Trophoblast cell (in vitro differentiated cells and primary cell): Measurements from ENCODE around the gene ADGRL1.
"Not testable (repeated sequence)": the region's sequence is repeated elsewhere in the genome, so short reads cannot be mapped to it uniquely, and the experiment has no call there.

ENCODE experiments used
- DNase-seq, 2 donors: peaks; one replicate each; pipeline ENCODE4 v3.0.0-alpha.2; 2016
- H2AFZ ChIP-seq: 2 replicates; pipeline ENCODE4 v1.6.1; 2013; ENCODE audit warnings: low read length, moderate library complexity, mild to moderate bottlenecking; ENCODE audit not compliant: insufficient read depth, poor library complexity
- H2AK5ac ChIP-seq: 2 replicates; pipeline ENCODE4 v1.6.1; 2013; ENCODE audit warnings: mild to moderate bottlenecking, low read length
- H2BK120ac ChIP-seq: 2 replicates; pipeline ENCODE4 v1.6.1; 2013; ENCODE audit warnings: low read length, mild to moderate bottlenecking, moderate library complexity; ENCODE audit not compliant: insufficient read depth, poor library complexity
- H2BK12ac ChIP-seq: 2 replicates; pipeline ENCODE4 v1.6.1; 2013; ENCODE audit warnings: mild to moderate bottlenecking, low read length, moderate library complexity
- H2BK5ac ChIP-seq: 2 replicates; pipeline ENCODE4 v1.6.1; 2013; ENCODE audit warnings: low read length, low read depth, moderate library complexity, mild to moderate bottlenecking; ENCODE audit not compliant: poor library complexity
- H3K14ac ChIP-seq: 2 replicates; pipeline ENCODE4 v1.6.1; 2013; ENCODE audit warnings: mild to moderate bottlenecking, low read length
- H3K18ac ChIP-seq: 2 replicates; pipeline ENCODE4 v1.6.1; 2013; ENCODE audit warnings: mild to moderate bottlenecking, low read length
- H3K23ac ChIP-seq: 2 replicates; pipeline ENCODE4 v1.6.1; 2013; ENCODE audit warnings: low read length
- H3K27ac ChIP-seq: 2 replicates; pipeline ENCODE4 v1.5.1; 2013; ENCODE audit warnings: low read depth, mild to moderate bottlenecking, inconsistent platforms, low read length, moderate library complexity
- H3K27me3 ChIP-seq: 2 replicates; pipeline ENCODE4 v1.6.1; 2013; ENCODE audit warnings: inconsistent platforms, mild to moderate bottlenecking, low read length, moderate library complexity; ENCODE audit not compliant: insufficient read depth
- H3K36me3 ChIP-seq, 2 experiments: 1 replicate in 1 of 2; 2 replicates in 1 of 2; pipeline ENCODE4 v1.6.1; 2013; ENCODE audit warnings: low read length in 2 of 2, mild to moderate bottlenecking in 2 of 2, moderate library complexity in 1 of 2; ENCODE audit not compliant: insufficient read depth in 2 of 2, control insufficient read depth in 1 of 2
- H3K4ac ChIP-seq: 2 replicates; pipeline ENCODE4 v1.6.1; 2013; ENCODE audit warnings: low read depth, mild to moderate bottlenecking, low read length, moderate library complexity
- H3K4me1 ChIP-seq, 2 experiments: 1 replicate in 1 of 2; 2 replicates in 1 of 2; pipeline ENCODE4 v1.6.1; 2013; ENCODE audit warnings: low read length in 2 of 2, mild to moderate bottlenecking in 2 of 2, moderate library complexity in 1 of 2; ENCODE audit not compliant: insufficient read depth in 2 of 2, control insufficient read depth in 1 of 2
- H3K4me2 ChIP-seq: 2 replicates; pipeline ENCODE4 v1.6.1; 2013; ENCODE audit warnings: inconsistent platforms, mild to moderate bottlenecking, low read length, moderate library complexity
- H3K4me3 ChIP-seq: 2 replicates; pipeline ENCODE4 v1.5.1; 2013; ENCODE audit warnings: mild to moderate bottlenecking, low read depth, low read length, inconsistent platforms
- H3K79me1 ChIP-seq: one replicate; pipeline ENCODE4 v1.6.1; 2013; ENCODE audit warnings: low read length
- H3K79me2 ChIP-seq: 2 replicates; pipeline ENCODE4 v1.6.1; 2013; ENCODE audit warnings: low read length, mild to moderate bottlenecking; ENCODE audit not compliant: control insufficient read depth, insufficient read depth, poor library complexity
- H3K9ac ChIP-seq: 2 replicates; pipeline ENCODE4 v1.6.1; 2013; ENCODE audit warnings: mild to moderate bottlenecking, low read length
- H3K9me3 ChIP-seq: 2 replicates; pipeline ENCODE4 v1.6.1; 2013; ENCODE audit warnings: low read depth, mild to moderate bottlenecking, control low read depth, inconsistent platforms, low read length; ENCODE audit not compliant: insufficient read depth
- H4K12ac ChIP-seq: 2 replicates; pipeline ENCODE4 v1.6.1; 2013; ENCODE audit warnings: low read depth, mild to moderate bottlenecking, low read length, moderate library complexity
- H4K8ac ChIP-seq: 2 replicates; pipeline ENCODE4 v1.6.1; 2013; ENCODE audit warnings: low read depth, mild to moderate bottlenecking, low read length, moderate library complexity
- H4K91ac ChIP-seq: one replicate; pipeline ENCODE4 v1.6.1; 2013; ENCODE audit warnings: low read depth, mild to moderate bottlenecking, low read length, moderate library complexity
- WGBS: extraction: QIAGEN DNeasy Blood & Tissue Kit; methylation state at CpG from one replicate; pipeline ENCODE4 v1.1.7; 2013; ENCODE audit warnings: missing lambda C conversion rate; ENCODE audit not compliant: insufficient read length, insufficient coverage; ENCODE audit errors: extremely low coverage; 5-methylcytosine and 5-hydroxymethylcytosine counted together

ADGRL1 gene

DNA sequence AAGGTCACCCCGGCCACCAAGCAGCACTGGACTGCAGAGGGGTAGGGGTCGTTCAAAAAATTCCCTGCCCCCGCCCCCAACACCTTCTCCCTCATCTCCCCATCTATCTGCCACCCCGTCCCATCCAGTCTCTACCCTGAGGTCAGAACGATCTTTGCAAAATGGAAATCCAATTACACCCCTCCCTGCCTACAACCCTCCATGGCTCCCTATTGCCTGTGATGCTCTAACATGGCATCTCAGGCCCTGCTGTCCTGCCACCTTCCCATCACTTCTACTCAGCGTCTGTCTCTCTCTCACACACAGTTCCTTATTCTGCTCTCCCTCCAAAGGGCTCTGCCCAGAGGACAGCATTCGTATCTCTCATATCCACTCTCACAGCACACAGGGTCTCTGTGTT lies 8.7 kb downstream of the ADGRL1 start:
- H2BK120ac ChIP-seq, H3K9me3 ChIP-seq, H2BK5ac ChIP-seq, H2AK5ac ChIP-seq, H3K14ac ChIP-seq, H3K18ac ChIP-seq, H3K79me2 ChIP-seq, H4K8ac ChIP-seq, H3K9ac ChIP-seq, H3K4me2 ChIP-seq, H3K27ac ChIP-seq, H3K79me1 ChIP-seq, H3K4me1 ChIP-seq, H3K36me3 ChIP-seq, H4K91ac ChIP-seq, H3K27me3 ChIP-seq, H2BK12ac ChIP-seq, DNase-seq, H3K4me3 ChIP-seq, H3K23ac ChIP-seq, H3K4ac ChIP-seq, H4K12ac ChIP-seq, H2AFZ ChIP-seq: not testable (repeated sequence)
- WGBS: no CpG with 5 or more reads among the region's 7 CpGs

DNA sequence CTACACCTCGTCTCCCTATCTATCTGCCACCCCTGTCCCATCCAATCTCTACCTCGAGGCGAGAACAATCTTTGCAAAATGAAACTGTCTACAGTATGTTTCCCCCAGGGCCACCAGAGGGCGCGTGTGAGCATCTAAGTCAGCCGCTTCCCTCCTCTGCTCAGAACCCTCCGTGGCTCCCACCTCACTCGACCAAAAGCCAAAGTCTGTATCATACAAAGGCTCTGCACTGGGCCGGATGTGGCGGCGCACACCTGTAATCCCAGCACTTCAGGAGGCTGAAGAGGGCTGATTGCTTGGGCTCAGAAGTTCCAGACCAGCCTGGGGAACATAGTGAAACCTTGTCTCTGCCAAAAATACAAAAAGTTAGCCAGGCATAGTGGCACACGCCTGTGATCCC lies 9.9 kb downstream of the ADGRL1 start:
- not testable (repeated sequence) for H2AFZ ChIP-seq, H3K4me2 ChIP-seq, H3K27me3 ChIP-seq, H3K18ac ChIP-seq, H3K79me1 ChIP-seq, H2BK120ac ChIP-seq, H3K79me2 ChIP-seq, H3K9ac ChIP-seq, H3K23ac ChIP-seq, H3K4me3 ChIP-seq, H2BK12ac ChIP-seq, H4K91ac ChIP-seq, H4K12ac ChIP-seq, H2BK5ac ChIP-seq, H3K27ac ChIP-seq, H3K36me3 ChIP-seq, H2AK5ac ChIP-seq, H3K4ac ChIP-seq, H4K8ac ChIP-seq, H3K14ac ChIP-seq, H3K9me3 ChIP-seq, H3K4me1 ChIP-seq
- no CpG with 5 or more reads among the region's 12 CpGs for WGBS
- peak; percentile 47 to 90 for DNase-seq

- not testable (repeated sequence) for H3K23ac ChIP-seq, H4K91ac ChIP-seq, H3K9me3 ChIP-seq, H2AK5ac ChIP-seq, H3K79me1 ChIP-seq, H2BK5ac ChIP-seq, H3K27me3 ChIP-seq, H3K4me2 ChIP-seq, H3K4me1 ChIP-seq, H2BK12ac ChIP-seq, H3K9ac ChIP-seq, H3K14ac ChIP-seq, H3K4me3 ChIP-seq, DNase-seq, H2BK120ac ChIP-seq, H3K79me2 ChIP-seq, H4K12ac ChIP-seq, H3K4ac ChIP-seq, H3K36me3 ChIP-seq, H4K8ac ChIP-seq, H2AFZ ChIP-seq, H3K27ac ChIP-seq, H3K18ac ChIP-seq
- no CpG with 5 or more reads among the region's 12 CpGs for WGBS
These were observed 10.8 kb downstream of the ADGRL1 start for GRCh38 chr19:14195216-14195615.

- Histone ChIP-seq H3K27me3 (no peaks in the 10 kb centered on the region), H3K79me1 (no peaks in the 10 kb centered on the region), H2AK5ac (no peak overlapping the region), H3K4me3 (no peak overlapping the region), H4K8ac (no peak overlapping the region), H2BK5ac (no peak overlapping the region), H3K4me2 (no peak overlapping the region), H2BK120ac (no peak overlapping the region), H2AFZ (no peak overlapping the region), H4K91ac (no peak overlapping the region), H3K18ac (no peak overlapping the region), H3K23ac (no peak overlapping the region), H3K4me1 (peaks cover 4 to 5% of the 10 kb centered on the region in 2 experiments), H3K27ac (no peak overlapping the region), H3K4ac (no peak overlapping the region), H3K79me2 (no peaks in the 10 kb centered on the region), H3K9me3 (peaks cover 1% of the 10 kb centered on the region), H3K9ac (no peak overlapping the region), H4K12ac (no peak overlapping the region), H3K36me3 (no peaks in the 10 kb centered on the region), H3K14ac (no peak overlapping the region), H2BK12ac (no peak overlapping the region)
- DNase-seq: no peak
- no CpG with 5 or more reads among the region's 12 CpGs for WGBS
These were observed 16.6 kb downstream of the ADGRL1 start for GRCh38 chr19:14189415-14189814.
